Keratinocyte (primary cell): Measurements from ENCODE around the gene MYO1D.

Source experiments
- EZH2 ChIP-seq: IDR thresholded peaks from one replicate; pipeline ENCODE4 v1.6.1; 2012; ENCODE audit warnings: inconsistent platforms, mild to moderate bottlenecking, low read length, moderate library complexity
- TF ChIP-seq, protein P1 (sequence below), 3 experiments: IDR thresholded peaks in 1 of 3; conservative IDR thresholded peaks in 1 of 3; optimal IDR thresholded peaks in 1 of 3; 2 replicates in 2 of 3; 3 replicates in 1 of 3; pipeline versions ENCODE3 to v1.5.1; 2011; ENCODE audit warnings: low read length in 3 of 3, mild to moderate bottlenecking in 3 of 3, moderate library complexity in 2 of 3, control low read depth in 1 of 3, inconsistent platforms in 1 of 3; ENCODE audit not compliant: insufficient read depth in 2 of 3; ENCODE audit errors: extremely low read depth in 1 of 3

DNA sequence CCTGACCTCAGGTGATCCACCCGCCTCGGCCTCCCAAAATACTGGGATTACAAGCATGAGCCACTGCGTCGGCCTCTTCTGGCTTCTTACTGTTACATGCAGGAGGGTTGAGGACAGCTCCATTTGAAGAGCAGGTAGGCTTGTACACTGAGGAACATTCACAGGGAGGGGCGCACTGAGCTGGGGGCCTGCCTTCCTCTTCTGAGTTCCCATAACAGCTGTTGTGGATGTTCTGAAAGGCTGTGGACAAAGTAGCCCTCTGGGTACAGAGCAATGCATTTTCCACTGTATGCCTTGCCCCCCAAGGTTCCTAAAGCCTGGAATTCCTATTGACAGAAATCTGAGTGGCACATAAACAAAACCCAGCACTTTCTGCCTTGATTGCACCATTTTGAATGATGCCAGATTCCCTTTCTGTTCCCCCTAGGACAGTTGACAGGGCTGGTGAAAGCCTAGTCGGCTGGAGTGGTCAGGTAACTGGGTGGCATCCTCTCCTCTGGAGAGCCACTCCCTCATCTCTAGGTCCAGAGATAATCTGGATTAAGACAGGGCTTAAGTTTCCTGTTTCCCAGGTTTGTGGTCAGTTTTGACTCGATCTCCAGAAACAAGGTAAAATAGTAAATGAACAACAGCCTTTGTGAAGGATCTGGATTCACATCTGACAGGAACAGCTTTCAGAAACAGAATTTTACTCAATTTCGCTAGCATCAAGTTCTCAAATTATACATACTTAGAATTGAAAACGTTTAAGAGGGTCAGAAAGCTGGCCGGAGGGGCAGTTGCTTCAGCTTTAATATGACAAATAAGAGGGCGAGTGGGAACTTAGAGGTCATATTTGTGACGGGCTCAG lies 391.4 kb downstream of the MYO1D start:
- no peak for TF ChIP-seq EZH2
- TF ChIP-seq, protein P1, sequence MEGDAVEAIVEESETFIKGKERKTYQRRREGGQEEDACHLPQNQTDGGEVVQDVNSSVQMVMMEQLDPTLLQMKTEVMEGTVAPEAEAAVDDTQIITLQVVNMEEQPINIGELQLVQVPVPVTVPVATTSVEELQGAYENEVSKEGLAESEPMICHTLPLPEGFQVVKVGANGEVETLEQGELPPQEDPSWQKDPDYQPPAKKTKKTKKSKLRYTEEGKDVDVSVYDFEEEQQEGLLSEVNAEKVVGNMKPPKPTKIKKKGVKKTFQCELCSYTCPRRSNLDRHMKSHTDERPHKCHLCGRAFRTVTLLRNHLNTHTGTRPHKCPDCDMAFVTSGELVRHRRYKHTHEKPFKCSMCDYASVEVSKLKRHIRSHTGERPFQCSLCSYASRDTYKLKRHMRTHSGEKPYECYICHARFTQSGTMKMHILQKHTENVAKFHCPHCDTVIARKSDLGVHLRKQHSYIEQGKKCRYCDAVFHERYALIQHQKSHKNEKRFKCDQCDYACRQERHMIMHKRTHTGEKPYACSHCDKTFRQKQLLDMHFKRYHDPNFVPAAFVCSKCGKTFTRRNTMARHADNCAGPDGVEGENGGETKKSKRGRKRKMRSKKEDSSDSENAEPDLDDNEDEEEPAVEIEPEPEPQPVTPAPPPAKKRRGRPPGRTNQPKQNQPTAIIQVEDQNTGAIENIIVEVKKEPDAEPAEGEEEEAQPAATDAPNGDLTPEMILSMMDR (optimal IDR thresholded peaks at IDR 0.05 in 1 of 3, IDR thresholded peaks at IDR 0.05 in 1 of 3, conservative IDR thresholded peaks at IDR 0.05 in 1 of 3; ENCODE audit: extremely low read depth in 1 of 3, insufficient read depth in 2 of 3, low read length in 3 of 3): no peak
